NCI-H2171 (cell line): ENCODE measurements around the gene IL20RA.
"Not testable (repeated sequence)": the region's sequence is repeated elsewhere in the genome, so short reads cannot be mapped to it uniquely, and the experiment has no call there.

ENCODE experiments used
- DNase-seq: peaks from one replicate; lab custom pipeline; 2025; lab: John Stamatoyannopoulos, UW

Gene IL20RA

GRCh38 chr6:137044366-137045221 lies at the start of gene IL20RA:
TSS of gene IL20RA (minus strand) at chr6:137044965. CDS start at chr6:137044728, 237 bp downstream.
- DNase-seq: no peak

DNA sequence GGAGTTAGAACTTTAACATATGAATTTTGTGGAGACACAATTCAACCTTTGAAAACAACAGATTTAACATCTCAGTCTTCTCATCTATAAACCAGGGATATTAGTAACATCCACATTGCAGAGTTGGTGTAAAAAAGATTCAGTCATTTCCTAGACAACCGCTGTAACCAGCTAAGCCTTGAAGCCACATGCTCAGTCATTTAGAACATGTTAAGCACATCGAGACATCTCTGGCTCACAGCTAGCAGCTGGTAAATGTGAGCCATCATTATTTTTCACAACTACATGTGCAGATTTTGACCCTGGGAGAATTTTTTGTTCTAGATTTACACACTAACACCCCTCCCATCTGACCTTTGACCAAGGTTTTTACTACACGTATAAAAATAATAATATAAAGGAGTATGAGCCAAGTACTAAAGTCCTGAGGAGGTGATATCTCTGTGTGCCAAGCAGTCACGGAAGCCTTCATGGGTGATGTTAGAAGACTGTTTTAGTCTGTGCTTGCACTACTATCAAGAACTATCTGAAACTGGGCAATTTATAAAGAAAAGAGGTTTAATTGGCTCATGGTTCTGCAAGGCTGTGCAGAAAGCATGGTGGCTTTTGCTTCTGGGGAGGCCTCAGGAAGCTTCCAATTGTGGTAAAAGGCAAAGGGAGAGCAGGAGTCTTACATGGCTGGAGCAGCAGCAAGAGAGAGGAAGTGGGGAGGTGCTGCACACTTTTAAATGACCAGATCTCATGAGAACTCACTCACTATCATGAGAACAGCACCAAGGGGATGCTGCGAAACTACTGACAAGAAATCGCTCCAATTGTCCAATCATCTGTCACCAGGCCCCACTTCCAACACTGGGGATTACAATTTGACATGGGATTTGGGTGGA lies 48.7 kb upstream of the IL20RA start:
- DNase-seq: no peak

DNA sequence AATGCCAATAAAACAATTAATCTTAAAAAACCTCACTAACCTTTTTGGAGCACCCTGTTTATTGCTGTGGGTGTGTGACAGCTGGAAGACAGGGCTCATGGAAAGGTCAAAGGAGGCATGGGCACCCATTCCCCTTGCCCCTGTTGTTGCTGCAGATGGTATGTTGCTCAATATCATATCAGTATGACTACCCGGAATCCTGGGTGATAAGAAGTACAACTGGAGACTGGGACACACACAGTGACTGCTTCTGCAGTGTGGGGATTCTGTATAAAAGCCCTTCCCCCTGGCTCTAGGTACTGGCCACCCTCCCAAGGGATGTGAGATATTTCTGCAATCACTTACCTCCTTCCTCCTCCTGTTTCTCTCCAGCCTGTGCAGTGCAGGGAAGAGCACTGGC lies 47.3 kb upstream of the IL20RA start:
- no peak for DNase-seq

DNA sequence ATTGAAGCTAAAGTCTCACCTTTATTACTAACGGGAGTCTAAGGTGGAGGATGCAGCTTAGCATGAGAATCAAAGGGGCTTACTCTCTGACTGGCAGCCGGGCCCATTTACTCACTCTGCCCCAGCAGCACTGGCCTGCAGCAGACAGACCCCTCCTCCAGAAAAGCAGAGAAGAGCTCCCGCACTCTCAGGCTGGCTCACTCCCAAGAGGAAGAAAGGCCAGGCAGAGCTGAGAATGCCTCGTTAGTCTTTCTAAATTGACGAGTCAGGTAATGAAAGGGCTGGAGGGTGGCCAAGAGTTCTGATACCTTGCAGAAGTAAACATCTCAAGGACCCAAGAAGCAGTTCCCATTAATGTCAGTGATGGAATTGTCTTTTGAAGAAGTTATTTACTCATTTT lies 44.5 kb upstream of the IL20RA start:
- peak; percentile 9 for DNase-seq

- DNase-seq: no peak
These were observed 43.1 kb upstream of the IL20RA start for GRCh38 chr6:137087902-137088301.

- DNase-seq: no peak
These were observed 41.3 kb upstream of the IL20RA start for GRCh38 chr6:137086031-137086430.

GRCh38 chr6:137084865-137085617 lies 40.3 kb upstream of the IL20RA start:
- no peak for DNase-seq

- DNase-seq: no peak
These were observed 39.3 kb upstream of the IL20RA start for GRCh38 chr6:137084090-137084489.

DNA sequence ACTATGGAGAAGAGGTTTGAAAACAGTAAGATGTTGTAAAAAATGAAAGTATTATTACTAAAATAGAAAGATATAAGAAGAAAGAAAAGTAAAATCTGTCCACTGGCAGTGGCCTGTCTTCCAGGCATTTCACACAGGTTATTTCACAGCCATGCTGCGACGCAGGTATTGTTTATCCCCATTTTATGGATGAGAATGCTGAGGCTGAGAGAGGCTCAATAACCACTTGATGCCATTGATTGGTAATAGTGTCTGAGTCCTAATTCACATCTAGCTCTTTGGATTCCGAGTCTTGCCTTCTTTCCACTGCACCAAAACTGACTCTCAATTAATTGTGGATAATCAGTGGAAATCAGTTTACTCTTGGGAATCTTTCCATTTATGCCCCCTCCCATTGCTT lies 37.2 kb upstream of the IL20RA start:
- no peak for DNase-seq

DNA sequence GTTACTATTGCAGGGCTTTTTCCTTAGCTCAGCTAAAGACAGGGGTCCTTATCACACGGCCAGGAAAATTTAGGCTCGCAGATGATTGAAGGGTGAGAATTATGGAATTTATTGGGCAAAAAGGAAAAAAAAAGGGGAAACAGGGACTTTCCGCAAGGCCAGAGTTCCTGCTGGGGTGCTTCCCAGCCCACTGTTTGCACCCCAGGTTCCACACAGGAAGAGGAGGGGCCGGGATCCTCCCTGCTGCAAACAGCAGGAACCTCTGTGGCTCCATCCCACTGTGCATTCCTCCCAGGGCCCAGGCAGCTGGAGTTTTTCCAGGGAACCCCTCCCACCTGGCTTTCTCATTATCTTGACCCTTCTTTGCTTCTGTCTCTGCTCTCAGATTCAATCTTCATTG lies 35.9 kb upstream of the IL20RA start:
- no peak for DNase-seq

- DNase-seq: peak; percentile 60
These were observed 31.7 kb upstream of the IL20RA start for GRCh38 chr6:137076277-137077068.

GRCh38 chr6:137075790-137076189 lies 31.0 kb upstream of the IL20RA start:
- not testable (repeated sequence) for DNase-seq

- DNase-seq: no peak
These were observed 25.5 kb upstream of the IL20RA start for GRCh38 chr6:137070303-137070702.

DNA sequence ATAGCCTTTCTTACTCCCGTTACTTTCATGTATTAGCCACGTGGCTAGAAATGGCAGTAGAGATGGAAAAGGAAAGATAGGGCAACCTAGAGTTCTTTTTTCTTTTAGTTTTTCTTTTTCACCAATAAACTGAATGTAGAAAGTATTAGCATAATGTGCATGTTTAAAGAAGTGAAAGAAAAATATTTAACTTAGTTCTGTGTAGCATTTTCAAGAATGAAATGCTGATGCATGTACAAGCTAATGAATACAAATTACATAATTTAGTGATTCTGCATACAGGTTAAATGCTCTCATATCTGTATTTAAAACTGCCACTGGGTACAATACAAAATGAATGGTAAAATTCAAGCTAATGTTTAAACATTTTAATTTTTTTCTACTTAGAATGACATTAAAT lies 22.6 kb upstream of the IL20RA start:
- DNase-seq: no peak

- no peak for DNase-seq
These were observed 13.3 kb upstream of the IL20RA start for GRCh38 chr6:137058037-137058436.

- DNase-seq: no peak
These were observed 11.5 kb upstream of the IL20RA start for GRCh38 chr6:137056121-137056880.

GRCh38 chr6:137051790-137052472 lies 7.2 kb upstream of the IL20RA start:
- no peak for DNase-seq

GRCh38 chr6:137049095-137049494 lies 4.3 kb upstream of the IL20RA start:
- no peak for DNase-seq

DNA sequence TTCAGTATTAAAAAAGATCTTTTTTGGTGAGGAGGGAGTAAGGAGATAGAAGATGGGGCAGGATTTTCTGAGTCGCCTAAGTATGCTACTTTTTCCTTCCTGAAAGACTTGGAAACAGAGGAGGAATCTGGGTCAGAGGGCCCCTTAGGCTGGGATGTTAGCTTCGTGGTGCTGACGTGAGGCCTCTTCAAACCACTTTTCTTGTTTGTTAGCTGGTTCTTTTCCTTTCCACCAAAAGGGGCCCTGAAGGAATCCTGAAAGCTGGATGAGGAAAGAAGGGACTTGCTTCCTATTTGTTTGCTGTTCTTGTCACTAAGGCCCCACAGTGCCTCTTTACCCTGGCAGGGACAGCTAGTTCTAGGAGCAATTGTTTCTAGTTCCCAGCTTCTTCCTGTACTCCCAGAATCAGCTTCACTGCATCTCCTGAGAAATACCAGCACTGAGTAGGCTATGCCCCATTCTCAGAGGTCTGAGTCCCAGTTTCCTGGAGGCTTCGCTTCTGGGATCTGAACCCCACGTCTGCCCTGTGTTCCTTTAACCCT lies 2.2 kb upstream of the IL20RA start:
- DNase-seq: no peak
